Body of pancreas (tissue), 4 donors: ENCODE results near the gene GAL3ST1. TPM values are rescaled to one million over a fixed set of nuclear protein-coding genes. Genes with fewer than 3 reads are reported as not detected.

ENCODE experiments used
- ATAC-seq: fragments of 150-250 bp; one replicate; pipeline ENCODE4 v1.9.1; 2016
- DNase-seq, 4 donors: peaks; one replicate each; pipeline ENCODE4 v3.0.0-alpha.2; 2019
- H3K27ac ChIP-seq, 4 donors: fragments of 200-600 bp; sonication (generic); 1 replicate in 3 of 4; 2 replicates in 1 of 4; pipeline versions ENCODE4 v1.5.1 to v1.6.1; 2016 to 2019; ENCODE audit warnings: mild to moderate bottlenecking in 1 of 4, mixed read lengths in 1 of 4, moderate library complexity in 1 of 4
- H3K27me3 ChIP-seq, 2 donors: fragments of 200-600 bp; sonication (generic); one replicate each; pipeline ENCODE4 v1.6.0; 2016; ENCODE audit warnings: mild to moderate bottlenecking in 1 of 2
- H3K36me3 ChIP-seq, 2 donors: fragments of 200-600 bp; sonication (generic); replicated peaks in 1 of 2; 2 replicates each; pipeline ENCODE4 v1.5.1; 2016; ENCODE audit warnings: low read depth in 2 of 2; ENCODE audit not compliant: insufficient read depth in 1 of 2
- H3K4me1 ChIP-seq: fragments of 200-600 bp; sonication (generic); one replicate; pipeline ENCODE4 v1.6.0; 2016
- H3K4me3 ChIP-seq, 2 donors: fragments of 200-600 bp; sonication (generic); 1 replicate in 1 of 2; 2 replicates in 1 of 2; pipeline ENCODE4 v1.5.1; 2016 to 2019
- H3K9me3 ChIP-seq, 3 donors: fragments of 200-600 bp; sonication (generic); 1 replicate in 2 of 3; 2 replicates in 1 of 3; pipeline ENCODE4 v1.5.1; 2016
- CTCF ChIP-seq, 7 experiments: fragments of 450-650 bp in 4 of 7; fragments of 200-600 bp in 3 of 7; sonication (generic) in 3 of 7; IDR thresholded peaks; one replicate each; pipeline ENCODE4 v1.5.1; 2016 to 2019; ENCODE audit warnings: antibody characterized with exemption in 7 of 7
- POLR2A ChIP-seq, 3 donors: fragments of 450-650 bp; IDR thresholded peaks; one replicate each; pipeline ENCODE4 v1.6.1; 2016; ENCODE audit warnings: antibody characterized with exemption in 3 of 3, mild to moderate bottlenecking in 2 of 3
- WGBS, 2 donors: methylation state at CpG; one replicate each; pipeline ENCODE4 v1.1.5; 2017; 5-methylcytosine and 5-hydroxymethylcytosine counted together
- intact Hi-C: fragments of 100-400 bp; cut with DNase I; formaldehyde crosslinking; loops from one replicate; pipeline ENCODE4 v1.15.1; 2023
- total RNA-seq, 2 donors: library from RNA; depleted of rRNA; stranded (reverse); fragments of >200 nt; gene quantifications; one replicate each; pipeline ENCODE4 v1.1.0, GENCODE V29; 2016

GAL3ST1 gene
- total RNA-seq, 2 donors from 2014 or later, result 3.4 to 13.8 TPM

- Histone ChIP-seq H3K27me3 (no peaks in the 10 kb centered on the region), H3K27ac (peak overlapping the region in 3 of 4 donors; percentile 75 to 86 (median 85)), H3K36me3 (no peaks in the 10 kb centered on the region), H3K9me3 (no peaks in the 10 kb centered on the region), H3K4me1 (peaks cover 25% of the 10 kb centered on the region), H3K4me3 (no peak overlapping the region)
- intact Hi-C loops, result no loop called here
- TF ChIP-seq CTCF (IDR thresholded peaks at IDR 0.05), result peak; percentile 62 to 76 (median 69)
- no peak for TF ChIP-seq POLR2A (IDR thresholded peaks at IDR 0.05)
- DNase-seq (peak; percentile 61 to 72 (median 68)), ATAC-seq (peak; percentile 60)
- WGBS, 2 donors, result 6 to 14% methylated on average over 6 to 9 of the region's 9 CpGs
These were observed 31.1 kb upstream of the GAL3ST1 start for GRCh38 chr22:30605449-30606110.

- intact Hi-C loops, result no loop called here
- TF ChIP-seq POLR2A (IDR thresholded peaks at IDR 0.05) (no peak), CTCF (IDR thresholded peaks at IDR 0.05) (no peak)
- WGBS, 2 donors, result 91 to 97% methylated on average over 2 of the region's 2 CpGs
- Histone ChIP-seq H3K9me3 (no peaks in the 10 kb centered on the region), H3K4me3 (no peak overlapping the region), H3K36me3 (no peaks in the 10 kb centered on the region), H3K27ac (no peak overlapping the region), H3K4me1 (peaks cover 25% of the 10 kb centered on the region), H3K27me3 (no peaks in the 10 kb centered on the region)
- DNase-seq (no peak), ATAC-seq (no peak)
These were observed 30.3 kb upstream of the GAL3ST1 start for GRCh38 chr22:30604723-30605122.

- Histone ChIP-seq H3K27me3 (no peaks in the 10 kb centered on the region), H3K4me3 (no peak overlapping the region), H3K4me1 (peaks cover 25% of the 10 kb centered on the region), H3K9me3 (no peaks in the 10 kb centered on the region), H3K36me3 (no peaks in the 10 kb centered on the region), H3K27ac (no peak overlapping the region)
- intact Hi-C loops, result no loop called here
- WGBS, 2 donors, result 68 to 82% methylated on average over 3 of the region's 3 CpGs
- DNase-seq, result no peak
- ATAC-seq, result no peak
- no peak for TF ChIP-seq POLR2A (IDR thresholded peaks at IDR 0.05)
- TF ChIP-seq CTCF (IDR thresholded peaks at IDR 0.05), result no peak
These were observed 29.3 kb upstream of the GAL3ST1 start for GRCh38 chr22:30603801-30604200.

GRCh38 chr22:30602049-30602448 is 27.6 kb upstream of the GAL3ST1 start:
- no peak overlapping the region for H3K4me3 ChIP-seq
- DNase-seq, result peak in 2 of 4 donors; percentile 23 to 38
- 45 to 56% methylated on average over 3 of the region's 3 CpGs for WGBS, 2 donors
- intact Hi-C loops, result no loop called here
- H3K4me1 ChIP-seq, result peaks cover 17% of the 10 kb centered on the region
- ATAC-seq, result no peak
- TF ChIP-seq CTCF (IDR thresholded peaks at IDR 0.05) (peak; percentile 14 to 56 (median 43)), POLR2A (IDR thresholded peaks at IDR 0.05) (no peak)
- no peaks in the 10 kb centered on the region for H3K9me3 ChIP-seq
- no peaks in the 10 kb centered on the region for H3K27me3 ChIP-seq
- no peak overlapping the region for H3K27ac ChIP-seq
- H3K36me3 ChIP-seq, result no peaks in the 10 kb centered on the region

- Histone ChIP-seq H3K36me3 (no peaks in the 10 kb centered on the region), H3K4me1 (peaks cover 22% of the 10 kb centered on the region), H3K9me3 (no peaks in the 10 kb centered on the region), H3K27me3 (no peaks in the 10 kb centered on the region), H3K27ac (no peak overlapping the region), H3K4me3 (no peak overlapping the region)
- intact Hi-C loops, result no loop called here
- TF ChIP-seq POLR2A (IDR thresholded peaks at IDR 0.05) (no peak), CTCF (IDR thresholded peaks at IDR 0.05) (no peak)
- DNase-seq, result no peak
- ATAC-seq, result no peak
- WGBS, 2 donors, result 81 to 84% methylated on average over 5 of the region's 5 CpGs
These were observed 27.0 kb upstream of the GAL3ST1 start for GRCh38 chr22:30601464-30601863.
